Measurements from ENCODE around the gene SERPINE3. TPM values are rescaled to one million over a fixed set of nuclear protein-coding genes. Genes with fewer than 3 reads are reported as not detected.
A peak's percentile ranks its signal among the peaks of the same experiment; 100 is the strongest.

The SERPINE3 gene
- total and polyA plus RNA-seq, 3 donors from 2014 or later, result 0.12 to 0.70 TPM; not detected in 1

GRCh38 chr13:51330791-51331190 is 8.7 kb upstream of the SERPINE3 start:
- H3K4me3 ChIP-seq, result no peak overlapping the region
- TF ChIP-seq POLR2A (IDR thresholded peaks at IDR 0.05) (no peak), CTCF (IDR thresholded peaks at IDR 0.05) (no peak)
- peak; percentile 63 for DNase-seq
- WGBS, 2 donors, result 51 to 64% methylated on average over 3 of the region's 3 CpGs
- H3K27ac ChIP-seq, result no peak overlapping the region
- intact Hi-C loops (cut with DNase I; ENCODE audit: low total_unique reads), result no loop called here
- no peaks in the 10 kb centered on the region for H3K9me3 ChIP-seq
- H3K36me3 ChIP-seq (ENCODE audit: low read depth, missing control alignments), result no peaks in the 10 kb centered on the region
- H3K4me1 ChIP-seq, result no peaks in the 10 kb centered on the region
- no peaks in the 10 kb centered on the region for H3K27me3 ChIP-seq

- Histone ChIP-seq H3K27ac (no peak overlapping the region), H3K27me3 (no peaks in the 10 kb centered on the region), H3K4me1 (no peaks in the 10 kb centered on the region), H3K4me3 (no peak overlapping the region), H3K36me3 (ENCODE audit: low read depth, missing control alignments) (no peaks in the 10 kb centered on the region), H3K9me3 (no peaks in the 10 kb centered on the region)
- TF ChIP-seq POLR2A (IDR thresholded peaks at IDR 0.05), result no peak
- no peak for TF ChIP-seq CTCF (IDR thresholded peaks at IDR 0.05)
- DNase-seq, result peak; percentile 40
- WGBS, 2 donors, result 55 to 67% methylated on average over 6 of the region's 6 CpGs
- intact Hi-C loops (cut with DNase I; ENCODE audit: low total_unique reads), result no loop called here
Observed at GRCh38 chr13:51331354-51331861, 8.1 kb upstream of the SERPINE3 start.

- Histone ChIP-seq H3K27ac (no peak overlapping the region), H3K4me1 (no peaks in the 10 kb centered on the region), H3K36me3 (ENCODE audit: low read depth, missing control alignments) (no peaks in the 10 kb centered on the region), H3K4me3 (no peak overlapping the region), H3K9me3 (no peaks in the 10 kb centered on the region), H3K27me3 (no peaks in the 10 kb centered on the region)
- no peak for DNase-seq
- 81 to 92% methylated on average over 2 of the region's 2 CpGs for WGBS, 2 donors
- TF ChIP-seq CTCF (IDR thresholded peaks at IDR 0.05) (no peak), POLR2A (IDR thresholded peaks at IDR 0.05) (no peak)
- intact Hi-C loops (cut with DNase I; ENCODE audit: low total_unique reads), result no loop called here
Observed at GRCh38 chr13:51332566-51333361, 6.7 kb upstream of the SERPINE3 start.

DNA sequence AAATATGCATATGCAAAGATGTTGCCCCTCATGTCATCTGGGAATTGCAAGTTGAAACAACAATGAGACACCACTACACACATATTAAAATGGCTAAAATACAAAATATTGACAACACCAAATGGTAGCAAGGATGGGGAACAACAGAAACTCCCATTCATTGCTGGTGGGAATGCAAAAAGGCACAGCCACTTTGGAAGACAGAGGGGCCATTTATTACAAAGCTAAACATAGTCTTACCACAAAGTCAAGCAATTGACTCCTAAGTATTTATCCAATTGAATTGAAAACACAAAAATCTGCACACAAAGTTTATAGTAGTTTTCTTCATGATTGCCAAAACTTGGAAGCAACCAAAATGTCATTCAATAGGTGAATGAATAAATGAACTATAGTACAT is 6.1 kb upstream of the SERPINE3 start:
- no peak overlapping the region for H3K27ac ChIP-seq
- no peaks in the 10 kb centered on the region for H3K27me3 ChIP-seq
- H3K4me1 ChIP-seq, result no peaks in the 10 kb centered on the region
- intact Hi-C loops (cut with DNase I; ENCODE audit: low total_unique reads), result no loop called here
- no peaks in the 10 kb centered on the region for H3K36me3 ChIP-seq (ENCODE audit: low read depth, missing control alignments)
- TF ChIP-seq POLR2A (IDR thresholded peaks at IDR 0.05) (no peak), CTCF (IDR thresholded peaks at IDR 0.05) (no peak)
- DNase-seq, result no peak
- no peak overlapping the region for H3K4me3 ChIP-seq
- no peaks in the 10 kb centered on the region for H3K9me3 ChIP-seq

- Histone ChIP-seq H3K36me3 (ENCODE audit: low read depth, missing control alignments) (no peaks in the 10 kb centered on the region), H3K4me3 (no peak overlapping the region), H3K27ac (no peak overlapping the region), H3K27me3 (no peaks in the 10 kb centered on the region), H3K9me3 (no peaks in the 10 kb centered on the region), H3K4me1 (no peaks in the 10 kb centered on the region)
- DNase-seq, result no peak
- intact Hi-C loops (cut with DNase I; ENCODE audit: low total_unique reads), result no loop called here
- no peak for TF ChIP-seq CTCF (IDR thresholded peaks at IDR 0.05)
- TF ChIP-seq POLR2A (IDR thresholded peaks at IDR 0.05), result no peak
Observed at GRCh38 chr13:51333826-51334225, 5.7 kb upstream of the SERPINE3 start.

All from testis (tissue), 3 donors.